Measurements from ENCODE around the gene FARP2.

Gene FARP2

DNA sequence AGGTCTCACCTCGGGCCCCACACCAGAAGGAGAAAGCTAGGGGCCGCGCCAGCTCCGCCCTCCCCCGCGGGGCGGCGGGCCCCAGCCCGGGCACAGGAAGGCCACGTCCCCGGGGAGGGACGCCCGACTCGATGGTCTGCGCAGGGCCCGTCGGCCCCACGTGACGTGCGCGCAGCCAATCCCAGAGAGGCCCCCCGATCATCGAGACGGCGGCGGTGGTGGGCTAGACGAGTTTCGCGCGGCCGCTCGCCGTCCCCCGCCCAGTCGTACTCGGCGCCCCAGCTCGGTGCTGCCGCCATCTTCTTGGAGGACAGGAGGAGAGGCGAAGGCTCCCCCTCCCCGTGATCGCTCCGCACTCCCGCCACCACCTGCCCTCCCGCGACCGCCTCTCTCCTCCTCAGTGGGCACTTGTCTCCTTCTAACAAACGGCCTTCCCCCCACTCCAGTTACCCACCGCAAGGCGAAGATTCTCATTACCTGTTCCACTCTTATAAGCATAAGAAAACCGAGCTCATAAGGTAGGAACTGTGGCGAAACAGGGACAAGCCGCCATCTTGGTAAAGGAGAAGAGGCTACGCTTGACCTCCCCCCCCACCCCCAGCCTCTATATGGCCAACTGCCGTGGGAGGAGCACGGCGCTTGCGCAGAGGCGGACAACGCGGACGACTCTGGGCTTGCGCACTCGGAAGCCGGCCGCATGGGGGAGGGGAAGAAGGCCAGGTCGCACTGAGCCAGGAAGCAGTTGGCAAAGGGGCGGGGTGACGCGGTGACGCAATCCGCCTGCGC, 40.8 kb upstream of the FARP2 start, which contains the start of gene HDLBP (continued):
- TF ChIP-seq ZNF596 (tag by site-specific recombination; IDR thresholded peaks at IDR 0.05), result no peak
- TF ChIP-seq, protein P1, sequence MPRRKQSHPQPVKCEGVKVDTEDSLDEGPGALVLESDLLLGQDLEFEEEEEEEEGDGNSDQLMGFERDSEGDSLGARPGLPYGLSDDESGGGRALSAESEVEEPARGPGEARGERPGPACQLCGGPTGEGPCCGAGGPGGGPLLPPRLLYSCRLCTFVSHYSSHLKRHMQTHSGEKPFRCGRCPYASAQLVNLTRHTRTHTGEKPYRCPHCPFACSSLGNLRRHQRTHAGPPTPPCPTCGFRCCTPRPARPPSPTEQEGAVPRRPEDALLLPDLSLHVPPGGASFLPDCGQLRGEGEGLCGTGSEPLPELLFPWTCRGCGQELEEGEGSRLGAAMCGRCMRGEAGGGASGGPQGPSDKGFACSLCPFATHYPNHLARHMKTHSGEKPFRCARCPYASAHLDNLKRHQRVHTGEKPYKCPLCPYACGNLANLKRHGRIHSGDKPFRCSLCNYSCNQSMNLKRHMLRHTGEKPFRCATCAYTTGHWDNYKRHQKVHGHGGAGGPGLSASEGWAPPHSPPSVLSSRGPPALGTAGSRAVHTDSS (tag by site-specific recombination; IDR thresholded peaks at IDR 0.05), result no peak
- TF ChIP-seq ZSCAN23 (tag by site-specific recombination; IDR thresholded peaks at IDR 0.05), result peak; percentile 77
- TF ChIP-seq ZNF341 (tag by site-specific recombination; IDR thresholded peaks at IDR 0.05; ENCODE audit: low read depth), result peak; percentile 36
- no peak for TF ChIP-seq TCF7L2 (IDR thresholded peaks at IDR 0.05; ENCODE audit: borderline replicate concordance, low read depth, low read length)
- TF ChIP-seq PATZ1 (tag by site-specific recombination; IDR thresholded peaks at IDR 0.05), result peak; percentile 92
- no peak; the same call in 1 of the 2 replicates for TF ChIP-seq KLF9 (tag by site-specific recombination; IDR thresholded peaks at IDR 0.05; ENCODE audit: low read depth)
- TF ChIP-seq ZFP41 (tag by site-specific recombination; IDR thresholded peaks at IDR 0.05; ENCODE audit: borderline replicate concordance), result no peak
- TF ChIP-seq GLIS1 (tag by site-specific recombination; IDR thresholded peaks at IDR 0.05), result peak; percentile 29; the same call in 1 of the 2 replicates
- TF ChIP-seq ZNF174 (tag by site-specific recombination; IDR thresholded peaks at IDR 0.05), result no peak
- no peak for TF ChIP-seq ZNF23 (tag by site-specific recombination; IDR thresholded peaks at IDR 0.05; ENCODE audit: borderline replicate concordance)
- TF ChIP-seq ZNF324 (tag by site-specific recombination; IDR thresholded peaks at IDR 0.05), result peak; percentile 84
- no peak for TF ChIP-seq ZNF768 (tag by site-specific recombination; IDR thresholded peaks at IDR 0.05)
- no peak; the same call in 1 of the 2 replicates for TF ChIP-seq PRDM4 (tag by site-specific recombination; IDR thresholded peaks at IDR 0.05)
- no peak for TF ChIP-seq ZNF280C (tag by site-specific recombination; IDR thresholded peaks at IDR 0.05)
- TF ChIP-seq ZNF561 (tag by site-specific recombination; IDR thresholded peaks at IDR 0.05; ENCODE audit: borderline replicate concordance), result peak; percentile 77
- TF ChIP-seq, protein P2, sequence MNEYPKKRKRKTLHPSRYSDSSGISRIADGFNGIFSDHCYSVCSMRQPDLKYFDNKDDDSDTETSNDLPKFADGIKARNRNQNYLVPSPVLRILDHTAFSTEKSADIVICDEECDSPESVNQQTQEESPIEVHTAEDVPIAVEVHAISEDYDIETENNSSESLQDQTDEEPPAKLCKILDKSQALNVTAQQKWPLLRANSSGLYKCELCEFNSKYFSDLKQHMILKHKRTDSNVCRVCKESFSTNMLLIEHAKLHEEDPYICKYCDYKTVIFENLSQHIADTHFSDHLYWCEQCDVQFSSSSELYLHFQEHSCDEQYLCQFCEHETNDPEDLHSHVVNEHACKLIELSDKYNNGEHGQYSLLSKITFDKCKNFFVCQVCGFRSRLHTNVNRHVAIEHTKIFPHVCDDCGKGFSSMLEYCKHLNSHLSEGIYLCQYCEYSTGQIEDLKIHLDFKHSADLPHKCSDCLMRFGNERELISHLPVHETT (tag by site-specific recombination; IDR thresholded peaks at IDR 0.05), result peak; percentile 83; the same call in 1 of the 2 replicates
- peak; percentile 86 for TF ChIP-seq ZEB2 (tag by site-specific recombination; IDR thresholded peaks at IDR 0.05)
- TF ChIP-seq ZNF792 (tag by site-specific recombination; IDR thresholded peaks at IDR 0.05), result no peak
- TF ChIP-seq SCRT2 (tag by site-specific recombination; IDR thresholded peaks at IDR 0.05), result peak; percentile 31
- no peak for TF ChIP-seq ZNF37A (tag by site-specific recombination; IDR thresholded peaks at IDR 0.05)
- TF ChIP-seq KLF1 (tag by site-specific recombination; IDR thresholded peaks at IDR 0.05), result peak; percentile 42; the same call in 1 of the 2 replicates
- TF ChIP-seq ZNF843 (tag by site-specific recombination; IDR thresholded peaks at IDR 0.05), result peak; percentile 80
- no peak for TF ChIP-seq ZNF155 (tag by site-specific recombination; IDR thresholded peaks at IDR 0.05)
- 0 out of 2 replicates have a peak, but pooled peaks have one; percentile 12 for TF ChIP-seq ZSCAN5A (tag by site-specific recombination; IDR thresholded peaks at IDR 0.05)
- peak; percentile 98 for TF ChIP-seq CTCF (tag by site-specific recombination; IDR thresholded peaks at IDR 0.05)
- peak; percentile 94; the same call in 1 of the 2 replicates for TF ChIP-seq ZBTB20 (tag by site-specific recombination; IDR thresholded peaks at IDR 0.05)

Data from HEK293 (cell line).